HAP-1 (cell line): ENCODE data around the gene SKP2.
"Not testable (repeated sequence)": the region's sequence is repeated elsewhere in the genome, so short reads cannot be mapped to it uniquely, and the experiment has no call there.

Experiments used
- DNase-seq, 2 experiments: peaks; one replicate each; pipeline ENCODE4 v3.0.0-alpha.2; 2016 to 2020; ENCODE audit warnings: low spot score in 2 of 2
- H3K27me3 ChIP-seq: fragments of 250-450 bp; sonication (Bioruptor Pico); 2 replicates; pipeline ENCODE4 v1.5.1; 2020; ENCODE audit warnings: low read depth, mild to moderate bottlenecking, moderate library complexity
- H3K36me3 ChIP-seq: fragments of 250-450 bp; sonication (Bioruptor Pico); replicated peaks from 2 replicates; pipeline ENCODE4 v1.5.1; 2020; ENCODE audit warnings: mild to moderate bottlenecking
- H3K4me1 ChIP-seq: fragments of 250-450 bp; sonication (Bioruptor Pico); 2 replicates; pipeline ENCODE4 v1.5.1; 2020; ENCODE audit warnings: mild to moderate bottlenecking
- H3K4me3 ChIP-seq: fragments of 250-450 bp; sonication (Bioruptor Pico); 2 replicates; pipeline ENCODE4 v1.5.1; 2020; ENCODE audit warnings: mild to moderate bottlenecking, moderate library complexity
- H3K9me3 ChIP-seq: fragments of 250-450 bp; sonication (Bioruptor Pico); 2 replicates; pipeline ENCODE4 v1.5.1; 2020; ENCODE audit warnings: mild to moderate bottlenecking, moderate library complexity
- in situ Hi-C: fragments of 300-500 bp; cut with MboI; formaldehyde crosslinking; loops from 3 replicates; pipeline ENCODE4 v1.14.3; 2020; ENCODE audit warnings: low sequenced_read_pairs, inconsistent platforms, mixed read lengths

Gene SKP2

GRCh38 chr5:36151434-36152323, at the start of gene SKP2, which contains the start of gene LMBRD2:
SKP2 (plus strand) TSS chr5:36152111; CDS start chr5:36152263, 152 bp downstream.
LMBRD2 (minus strand) TSS chr5:36151887; CDS start chr5:36143349, 8,538 bp downstream.
- H3K9me3 ChIP-seq: no peaks in the 10 kb centered on the region
- H3K36me3 ChIP-seq: peaks cover 33% of the 10 kb centered on the region
- in situ Hi-C loops: loop anchor here (5.0 kb wide), 1 partner anchor 74 kb away; no protein-coding TSS in a partner anchor
- peak within 1 kb of the TSS; percentile 85 for H3K4me3 ChIP-seq
- peak; percentile 98 for DNase-seq
- H3K4me1 ChIP-seq: peaks cover 12% of the 10 kb centered on the region
- no peaks in the 10 kb centered on the region for H3K27me3 ChIP-seq

- H3K4me1 ChIP-seq: no peaks in the 10 kb centered on the region; the same call in 1 of the 2 replicates
- in situ Hi-C loops: no loop called here
- H3K36me3 ChIP-seq: peaks cover 9% of the 10 kb centered on the region; the same call in 1 of the 2 replicates
- no peaks in the 10 kb centered on the region for H3K9me3 ChIP-seq
- no peaks in the 10 kb centered on the region for H3K27me3 ChIP-seq
- no peak for DNase-seq
- no peak overlapping the region for H3K4me3 ChIP-seq
Measured at GRCh38 chr5:36105819-36106218, 46.1 kb upstream of the SKP2 start.

- DNase-seq: no peak
- in situ Hi-C loops: no loop called here
Measured at GRCh38 chr5:36108758-36109460, 43.0 kb upstream of the SKP2 start.

GRCh38 chr5:36111238-36111637, 40.7 kb upstream of the SKP2 start:
- H3K4me1 ChIP-seq: no peaks in the 10 kb centered on the region
- peaks cover 3% of the 10 kb centered on the region; the same call in 1 of the 2 replicates for H3K36me3 ChIP-seq
- DNase-seq: no peak
- H3K27me3 ChIP-seq: no peaks in the 10 kb centered on the region
- H3K9me3 ChIP-seq: no peaks in the 10 kb centered on the region
- in situ Hi-C loops: no loop called here
- H3K4me3 ChIP-seq: no peak overlapping the region

More at GRCh38 chr5:36108758-36109460, 43.0 kb upstream of the SKP2 start:
- Histone ChIP-seq H3K4me1 (no peaks in the 10 kb centered on the region), H3K9me3 (no peaks in the 10 kb centered on the region), H3K4me3 (no peak overlapping the region), H3K27me3 (no peaks in the 10 kb centered on the region), H3K36me3 (peaks cover 9% of the 10 kb centered on the region; the same call in 1 of the 2 replicates)

- in situ Hi-C loops: no loop called here
- Histone ChIP-seq H3K4me1 (no peaks in the 10 kb centered on the region), H3K36me3 (no peaks in the 10 kb centered on the region), H3K9me3 (no peaks in the 10 kb centered on the region), H3K4me3 (no peak overlapping the region), H3K27me3 (no peaks in the 10 kb centered on the region)
- DNase-seq: no peak
Measured at GRCh38 chr5:36125868-36126267, 26.0 kb upstream of the SKP2 start.

GRCh38 chr5:36128795-36129194, 23.1 kb upstream of the SKP2 start:
- Histone ChIP-seq H3K4me1 (no peaks in the 10 kb centered on the region), H3K4me3 (no peak overlapping the region), H3K36me3 (no peaks in the 10 kb centered on the region), H3K9me3 (no peaks in the 10 kb centered on the region), H3K27me3 (no peaks in the 10 kb centered on the region)
- DNase-seq: no peak
- in situ Hi-C loops: no loop called here

- H3K4me3 ChIP-seq, H3K4me1 ChIP-seq, in situ Hi-C loops: not testable (repeated sequence)
Measured at GRCh38 chr5:36129666-36130065, 22.2 kb upstream of the SKP2 start.

GRCh38 chr5:36133009-36133408, 18.9 kb upstream of the SKP2 start:
- in situ Hi-C loops, DNase-seq, H3K4me1 ChIP-seq, H3K27me3 ChIP-seq, H3K4me3 ChIP-seq, H3K9me3 ChIP-seq, H3K36me3 ChIP-seq: not testable (repeated sequence)

More at GRCh38 chr5:36129666-36130065, 22.2 kb upstream of the SKP2 start:
- H3K9me3 ChIP-seq, H3K36me3 ChIP-seq, DNase-seq, H3K27me3 ChIP-seq: not testable (repeated sequence)

- in situ Hi-C loops: no loop called here
- no peaks in the 10 kb centered on the region for H3K36me3 ChIP-seq
- no peak for DNase-seq
- no peaks in the 10 kb centered on the region for H3K4me1 ChIP-seq
- no peaks in the 10 kb centered on the region for H3K9me3 ChIP-seq
- no peaks in the 10 kb centered on the region for H3K27me3 ChIP-seq
- H3K4me3 ChIP-seq: no peak overlapping the region
Measured at GRCh38 chr5:36135988-36136387, 15.9 kb upstream of the SKP2 start.

- no peaks in the 10 kb centered on the region for H3K36me3 ChIP-seq
- in situ Hi-C loops: no loop called here
Measured at GRCh38 chr5:36136581-36136980, 15.3 kb upstream of the SKP2 start.

GRCh38 chr5:36138900-36139683, 12.8 kb upstream of the SKP2 start:
- no peak overlapping the region for H3K4me3 ChIP-seq
- H3K36me3 ChIP-seq: no peaks in the 10 kb centered on the region; the same call in 1 of the 2 replicates
- no peaks in the 10 kb centered on the region for H3K27me3 ChIP-seq
- in situ Hi-C loops: no loop called here
- no peaks in the 10 kb centered on the region for H3K9me3 ChIP-seq
- no peaks in the 10 kb centered on the region for H3K4me1 ChIP-seq
- DNase-seq: no peak

More at GRCh38 chr5:36136581-36136980, 15.3 kb upstream of the SKP2 start:
- no peaks in the 10 kb centered on the region for H3K27me3 ChIP-seq
- no peaks in the 10 kb centered on the region for H3K4me1 ChIP-seq
- no peak overlapping the region for H3K4me3 ChIP-seq
- H3K9me3 ChIP-seq: no peaks in the 10 kb centered on the region
- no peak for DNase-seq

GRCh38 chr5:36145311-36145710, 6.6 kb upstream of the SKP2 start:
- in situ Hi-C loops: no loop called here
- peaks cover 2% of the 10 kb centered on the region for H3K4me1 ChIP-seq
- H3K9me3 ChIP-seq: no peaks in the 10 kb centered on the region
- H3K27me3 ChIP-seq: no peaks in the 10 kb centered on the region
- H3K4me3 ChIP-seq: no peak overlapping the region
- no peak for DNase-seq
- H3K36me3 ChIP-seq: no peaks in the 10 kb centered on the region; the same call in 1 of the 2 replicates

- in situ Hi-C loops: no loop called here
- Histone ChIP-seq H3K4me3 (no peak overlapping the region), H3K4me1 (peaks cover 7% of the 10 kb centered on the region)
Measured at GRCh38 chr5:36146390-36146789, 5.5 kb upstream of the SKP2 start.

More at GRCh38 chr5:36146390-36146789, 5.5 kb upstream of the SKP2 start:
- DNase-seq: no peak
- Histone ChIP-seq H3K36me3 (peaks cover 1% of the 10 kb centered on the region; the same call in 1 of the 2 replicates), H3K27me3 (no peaks in the 10 kb centered on the region), H3K9me3 (no peaks in the 10 kb centered on the region)
